CD4-positive, alpha-beta T cell treated with Interleukin-17A for 4 hours (primary cell): Measurements from ENCODE around the gene NDUFB11.

ENCODE experiments used
- DNase-seq: peaks from one replicate; pipeline ENCODE4 v3.0.0-alpha.2; 2020; ENCODE audit warnings: mixed read lengths

Gene NDUFB11

DNA sequence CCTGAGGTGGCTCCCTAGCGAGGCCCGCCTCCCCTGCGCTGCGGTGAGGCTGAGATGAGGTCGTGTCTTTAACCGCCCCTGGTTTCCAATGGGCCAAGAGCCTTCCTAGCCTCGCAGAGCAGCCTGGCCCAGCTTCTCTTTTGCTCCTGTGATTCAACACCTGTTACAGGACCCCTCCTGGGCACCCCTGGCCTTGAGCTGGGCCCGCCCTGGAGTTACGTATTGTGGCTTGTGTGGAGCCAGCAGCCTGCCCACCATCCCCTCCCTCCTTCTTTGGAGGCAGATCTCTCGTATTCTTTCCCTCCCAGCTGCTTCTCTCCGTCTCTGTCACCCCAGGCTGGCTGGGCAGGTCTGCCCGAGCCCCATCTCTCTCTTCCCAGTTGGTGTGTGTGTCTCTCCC, 29.9 kb upstream of the NDUFB11 start:
- no peak for DNase-seq

DNA sequence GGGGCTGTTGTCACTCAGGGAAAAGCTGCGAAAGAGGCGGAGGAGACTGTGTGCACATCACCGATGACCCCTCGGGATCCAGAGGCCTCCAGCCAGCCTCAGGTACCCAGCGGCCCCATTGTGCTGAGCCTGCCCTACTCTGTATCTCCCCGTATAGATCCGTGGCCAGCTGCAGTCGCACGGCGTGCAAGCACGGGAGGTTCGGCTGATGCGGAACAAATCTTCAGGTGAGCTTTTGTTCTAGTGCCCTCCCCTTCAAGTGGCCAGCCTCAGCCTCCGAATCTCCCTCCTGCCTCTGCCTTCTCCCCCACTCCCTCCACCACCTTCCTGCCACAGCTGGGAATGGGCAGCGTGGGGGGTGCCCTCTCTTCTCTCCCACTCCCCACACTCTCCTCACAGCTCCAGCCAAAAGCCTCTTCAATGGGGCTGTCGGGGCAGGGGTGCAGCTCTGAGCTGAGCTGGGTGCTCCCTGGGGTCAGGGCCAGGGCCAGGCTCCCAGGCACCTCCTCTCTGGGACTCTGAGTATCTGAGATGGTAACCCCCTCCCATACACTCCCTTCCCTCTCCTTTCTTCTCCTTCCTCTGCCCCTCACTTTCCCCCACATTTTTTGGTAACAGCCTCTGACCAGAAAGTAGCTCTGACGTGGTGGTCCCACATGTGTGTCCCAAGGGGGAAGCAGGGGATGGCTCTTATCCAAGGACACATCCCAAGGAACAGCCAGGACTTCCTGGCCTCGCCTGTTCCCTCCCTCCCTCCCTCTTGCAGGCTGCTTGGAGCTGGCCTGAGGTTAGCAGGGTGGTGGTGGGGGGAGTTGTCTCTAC, 28.7 kb upstream of the NDUFB11 start:
- no peak for DNase-seq

DNA sequence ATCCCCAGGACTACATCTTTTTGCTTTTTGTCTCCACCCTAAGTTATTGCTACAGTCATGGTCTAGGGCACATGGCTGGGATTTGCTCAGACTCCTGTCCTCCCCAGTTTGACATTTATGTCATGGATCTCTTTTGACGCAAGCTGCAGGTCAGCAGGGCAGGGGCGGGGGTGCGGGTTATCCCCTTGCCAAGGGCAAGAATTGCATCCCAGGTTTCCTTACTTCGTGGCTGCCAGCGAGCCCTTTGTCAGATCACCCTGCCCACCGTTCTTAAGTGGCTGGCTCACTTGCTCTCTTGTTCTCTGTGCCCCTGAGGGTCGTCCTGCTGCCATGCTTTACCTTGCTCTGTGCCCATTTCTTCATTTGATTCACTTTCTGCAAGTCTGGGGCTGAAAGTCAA, 28.0 kb upstream of the NDUFB11 start:
- DNase-seq = no peak

DNA sequence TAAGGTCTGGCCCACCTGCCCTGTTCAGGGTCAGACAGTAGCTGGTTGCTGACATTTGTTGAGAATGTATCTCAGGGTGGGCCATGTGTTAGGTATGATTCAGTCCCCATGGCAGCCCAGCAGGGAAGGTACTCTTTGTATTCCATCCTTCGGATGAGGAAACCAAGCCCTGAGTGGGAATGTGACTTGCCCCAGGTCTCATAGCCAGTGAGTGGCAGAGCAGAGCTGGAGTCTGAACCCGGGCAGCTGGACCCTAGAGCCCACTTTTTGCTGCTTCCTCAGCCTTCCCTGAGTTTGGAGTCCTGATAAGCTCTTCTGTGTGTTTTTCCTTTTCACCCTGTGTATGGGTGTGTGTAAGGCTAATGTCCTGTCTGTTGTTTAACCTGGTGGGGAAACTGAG, 27.5 kb upstream of the NDUFB11 start:
- DNase-seq = no peak

DNA sequence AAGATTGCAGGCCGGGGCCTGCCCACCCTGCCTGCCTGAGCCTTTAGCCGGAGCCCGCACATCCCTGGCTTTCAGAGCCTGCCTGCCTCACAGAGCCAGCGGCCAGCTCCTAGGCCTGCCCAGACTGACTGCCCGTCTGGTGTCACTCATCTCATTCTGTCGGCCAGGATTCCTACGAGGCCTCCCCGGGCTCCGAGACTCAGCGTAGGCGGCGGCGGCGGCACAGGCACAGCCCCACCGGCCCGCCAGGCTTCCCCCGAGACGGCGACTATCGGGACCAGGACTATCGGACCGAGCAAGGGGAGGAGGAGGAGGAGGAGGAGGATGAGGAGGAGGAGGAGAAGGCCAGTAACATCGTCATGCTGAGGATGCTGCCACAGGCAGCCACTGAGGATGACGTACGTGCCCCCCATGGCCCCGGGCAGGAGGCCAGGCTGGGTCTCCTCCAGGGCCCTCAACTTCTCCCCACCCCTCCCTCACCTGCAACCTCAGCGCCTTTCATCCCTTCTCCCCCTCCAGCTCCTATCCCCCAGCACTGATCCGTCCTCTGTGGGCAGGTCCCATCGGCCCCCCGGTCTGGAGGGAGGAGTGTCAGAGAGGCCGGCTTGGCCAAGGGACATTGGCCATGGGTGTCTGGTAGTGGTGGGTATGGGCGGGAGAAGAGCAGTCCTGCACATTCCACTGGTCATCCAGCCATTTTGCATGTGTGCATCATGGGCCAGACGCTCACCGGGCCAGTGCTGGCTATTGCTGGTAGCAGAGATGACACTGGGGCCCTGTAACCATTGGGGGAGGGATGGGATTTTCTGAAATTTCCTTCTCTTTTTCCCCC, 26.6 kb upstream of the NDUFB11 start:
- DNase-seq = no peak

DNA sequence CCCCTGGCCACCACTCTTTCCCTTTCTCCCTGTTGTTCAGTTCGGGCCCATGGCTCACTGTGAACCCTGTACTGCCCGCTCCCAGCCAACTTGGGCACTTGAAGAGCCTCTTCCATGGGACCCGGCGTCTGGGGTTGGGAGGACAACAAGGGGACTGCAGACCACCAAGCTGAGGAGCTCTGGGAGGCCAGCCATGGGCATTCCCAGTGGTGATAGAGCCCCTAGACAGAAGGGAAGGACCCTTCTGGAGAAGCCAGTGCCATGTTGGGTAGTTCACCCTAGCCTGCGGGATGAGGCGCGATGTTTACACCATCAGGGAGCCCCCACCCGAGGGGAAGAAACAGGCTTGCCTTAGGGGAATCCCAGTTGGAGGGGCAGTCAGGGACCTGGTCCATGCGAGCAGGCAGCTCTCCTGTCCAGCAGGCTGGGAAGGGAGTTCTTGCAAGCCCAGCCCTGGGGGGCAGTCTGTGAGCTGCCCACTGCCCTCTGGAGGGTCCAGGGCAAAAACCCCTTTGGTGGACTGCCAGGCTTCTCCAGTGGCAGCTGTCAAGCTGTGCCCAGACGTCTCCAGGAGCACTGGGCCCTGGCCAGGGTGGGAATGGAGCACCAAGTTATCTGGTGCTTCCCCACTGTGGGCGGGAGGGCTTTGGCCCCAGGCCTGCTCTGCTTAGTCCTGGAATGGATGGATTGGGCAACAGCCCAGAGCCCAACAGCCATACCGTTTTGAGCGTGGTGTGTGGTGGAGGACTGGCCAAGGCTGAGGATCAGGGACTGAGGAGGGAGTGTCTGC, 25.4 kb upstream of the NDUFB11 start:
- no peak for DNase-seq

DNA sequence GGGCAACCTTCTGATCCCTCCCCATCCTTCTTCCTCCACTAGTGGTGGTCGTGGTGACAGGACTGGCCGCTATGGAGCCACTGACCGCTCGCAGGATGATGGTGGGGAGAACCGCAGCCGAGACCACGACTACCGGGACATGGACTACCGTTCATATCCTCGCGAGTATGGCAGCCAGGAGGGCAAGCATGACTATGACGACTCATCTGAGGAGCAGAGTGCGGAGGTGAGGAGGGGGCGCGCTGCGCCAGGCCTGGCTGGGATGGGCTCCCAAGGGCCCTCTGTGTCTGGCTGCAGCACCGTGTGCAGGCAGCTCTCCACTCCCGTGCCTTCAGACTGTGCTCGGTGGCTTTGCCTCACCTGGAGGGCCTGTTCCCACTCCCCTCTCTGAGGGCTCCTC, 24.8 kb upstream of the NDUFB11 start:
- DNase-seq = no peak

DNA sequence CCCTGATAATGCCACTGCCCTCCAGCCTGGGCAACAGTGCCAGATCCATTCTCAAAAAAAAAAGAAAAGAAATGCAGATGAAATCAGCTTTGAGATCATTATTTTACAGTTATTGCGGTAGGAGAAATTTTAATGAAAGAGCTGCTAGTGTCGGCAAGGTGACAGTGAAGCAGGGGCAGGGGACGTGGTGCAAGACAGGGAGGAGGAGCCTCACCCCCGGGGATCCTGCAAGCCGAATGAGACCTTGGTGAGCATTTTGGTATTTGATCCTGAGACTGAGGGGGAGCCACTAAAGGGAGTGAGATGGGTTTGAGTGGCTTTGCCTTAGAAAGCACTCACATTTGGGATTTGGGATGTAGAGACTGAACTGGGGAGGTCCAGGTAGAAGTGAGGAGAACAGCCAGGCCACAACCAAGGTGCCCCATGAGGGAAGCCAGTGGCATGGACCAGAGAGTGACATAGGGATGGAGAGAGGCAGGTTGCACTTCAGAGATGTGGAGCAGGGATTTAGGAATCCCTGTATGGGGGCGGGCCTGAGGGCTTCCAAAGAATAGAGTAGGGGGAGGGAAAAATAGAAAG, 24.1 kb upstream of the NDUFB11 start:
- DNase-seq = no peak

DNA sequence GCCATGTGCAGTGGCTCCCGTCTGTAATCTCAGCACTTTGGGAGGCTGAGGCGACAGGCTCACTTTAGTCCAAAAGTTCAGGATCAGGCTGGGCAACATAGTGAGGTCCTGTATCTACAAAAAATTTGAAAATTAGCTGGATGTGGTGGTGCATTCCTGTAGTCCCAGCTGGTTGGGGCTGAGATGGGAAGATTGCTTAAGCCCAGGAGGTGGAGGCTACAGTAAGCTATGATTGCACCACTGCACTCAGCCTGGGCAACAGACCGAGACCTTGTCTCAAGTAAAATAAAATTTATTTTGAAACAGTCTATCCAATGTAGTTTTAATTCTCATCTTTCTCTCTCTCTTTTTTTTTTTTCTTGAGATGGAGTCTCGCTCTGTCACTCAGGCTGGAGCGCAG, 21.6 kb upstream of the NDUFB11 start:
- no peak for DNase-seq

DNA sequence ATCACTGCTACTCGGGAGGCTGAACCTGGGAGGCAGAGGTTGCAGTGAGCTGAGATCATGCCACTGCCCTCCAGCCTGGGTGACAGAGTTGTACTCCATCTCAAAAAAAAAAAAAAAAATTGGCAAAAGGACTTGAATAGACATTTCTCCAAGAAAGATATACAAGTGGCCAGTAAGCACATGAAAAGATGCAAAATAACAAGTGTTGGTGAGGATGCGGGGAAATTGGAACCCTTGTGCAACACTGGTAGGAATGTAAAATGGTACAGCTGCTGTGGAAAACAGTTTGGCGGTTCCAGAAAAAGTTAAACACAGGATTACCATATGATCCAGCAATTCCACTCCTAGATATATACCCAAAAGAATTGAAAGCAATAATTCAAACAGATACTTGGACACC, 19.9 kb upstream of the NDUFB11 start:
- no peak for DNase-seq

DNA sequence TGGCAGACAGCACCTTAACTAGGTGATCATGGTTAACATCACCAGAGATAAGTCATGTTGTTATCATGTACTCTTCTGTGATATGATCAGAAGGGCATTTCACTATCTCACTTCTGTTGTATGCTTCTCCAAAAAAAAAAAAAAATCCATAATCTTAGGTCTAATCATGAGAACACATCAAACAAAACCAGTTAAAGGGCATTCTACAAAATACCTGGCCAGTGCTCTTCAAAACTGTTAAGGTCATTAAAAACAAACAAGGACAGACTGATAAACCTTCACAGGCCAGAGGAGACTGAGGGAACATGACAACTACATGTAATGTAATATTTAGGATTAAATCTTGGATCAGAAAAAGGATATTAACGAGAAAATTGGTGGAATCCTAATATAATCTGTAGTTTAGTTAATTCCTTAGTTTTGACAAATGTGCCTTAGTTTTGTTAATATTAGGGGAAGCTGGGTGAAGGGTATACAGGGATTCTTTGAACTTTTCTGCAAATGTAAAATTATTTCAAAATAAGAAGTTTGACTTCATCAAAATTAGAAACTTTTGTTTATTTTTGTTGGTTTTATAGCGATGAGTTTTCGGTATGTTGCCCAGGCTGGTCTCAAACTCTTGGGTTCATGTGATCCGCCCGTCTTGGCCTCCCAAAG, 18.6 kb upstream of the NDUFB11 start:
- no peak for DNase-seq

DNA sequence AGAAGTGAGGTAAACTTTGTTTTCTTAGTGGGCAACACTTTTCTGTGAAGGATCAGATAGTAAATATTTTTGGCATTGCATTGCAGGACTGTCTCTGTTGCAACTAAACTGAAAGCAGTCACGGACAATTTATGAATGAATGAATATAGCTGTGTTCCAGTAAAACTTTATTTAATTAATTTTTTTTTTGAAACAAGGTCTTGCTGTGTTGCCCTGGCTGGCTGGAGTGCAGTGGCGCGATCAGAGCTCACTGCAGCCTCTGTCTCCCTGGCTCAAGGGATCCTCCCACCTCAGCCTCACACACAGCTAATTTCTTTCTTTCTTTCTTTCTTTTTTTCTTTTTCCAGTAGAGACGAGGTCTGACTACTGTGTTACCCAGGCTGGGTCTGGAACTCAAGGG, 16.3 kb upstream of the NDUFB11 start:
- no peak for DNase-seq

DNA sequence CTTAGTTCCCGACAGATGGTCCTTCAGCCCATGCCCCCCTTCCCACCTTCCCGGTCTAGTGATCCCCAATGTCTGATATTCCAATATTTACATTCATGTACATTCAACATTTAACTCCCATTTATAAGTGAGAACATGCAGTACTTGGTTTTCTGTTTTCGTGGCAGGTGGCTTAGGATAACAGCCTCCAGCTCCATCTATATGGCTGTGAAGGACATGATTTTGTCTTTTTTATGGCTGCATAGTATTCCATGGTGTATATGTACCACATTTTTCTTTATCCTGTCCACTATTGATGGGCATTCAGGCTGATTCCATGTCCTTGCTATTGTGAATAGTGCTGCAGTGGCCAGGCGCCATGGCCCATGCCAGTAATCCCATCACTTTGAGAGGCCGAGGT, 14.3 kb upstream of the NDUFB11 start:
- DNase-seq = no peak

DNA sequence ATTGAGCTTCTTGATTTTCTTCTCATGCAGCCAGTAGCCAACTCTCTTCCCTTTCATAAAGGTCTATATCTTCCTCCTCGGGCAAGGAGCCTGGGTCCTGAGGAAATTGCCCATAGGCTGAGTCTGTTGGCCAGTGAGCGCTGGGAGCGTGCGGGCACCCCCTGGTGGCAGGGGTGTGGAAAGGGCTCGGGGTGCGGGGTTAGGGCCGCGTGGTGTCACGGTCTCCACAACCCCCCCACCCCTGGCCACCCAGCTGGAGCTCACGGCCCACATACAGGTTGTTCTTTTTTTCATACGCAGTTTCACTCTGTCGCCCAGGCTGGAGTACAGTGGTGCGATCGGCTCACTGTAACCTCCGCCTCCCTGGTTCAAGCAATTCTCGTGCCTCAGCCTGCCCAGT, 13.6 kb upstream of the NDUFB11 start:
- DNase-seq = no peak

DNA sequence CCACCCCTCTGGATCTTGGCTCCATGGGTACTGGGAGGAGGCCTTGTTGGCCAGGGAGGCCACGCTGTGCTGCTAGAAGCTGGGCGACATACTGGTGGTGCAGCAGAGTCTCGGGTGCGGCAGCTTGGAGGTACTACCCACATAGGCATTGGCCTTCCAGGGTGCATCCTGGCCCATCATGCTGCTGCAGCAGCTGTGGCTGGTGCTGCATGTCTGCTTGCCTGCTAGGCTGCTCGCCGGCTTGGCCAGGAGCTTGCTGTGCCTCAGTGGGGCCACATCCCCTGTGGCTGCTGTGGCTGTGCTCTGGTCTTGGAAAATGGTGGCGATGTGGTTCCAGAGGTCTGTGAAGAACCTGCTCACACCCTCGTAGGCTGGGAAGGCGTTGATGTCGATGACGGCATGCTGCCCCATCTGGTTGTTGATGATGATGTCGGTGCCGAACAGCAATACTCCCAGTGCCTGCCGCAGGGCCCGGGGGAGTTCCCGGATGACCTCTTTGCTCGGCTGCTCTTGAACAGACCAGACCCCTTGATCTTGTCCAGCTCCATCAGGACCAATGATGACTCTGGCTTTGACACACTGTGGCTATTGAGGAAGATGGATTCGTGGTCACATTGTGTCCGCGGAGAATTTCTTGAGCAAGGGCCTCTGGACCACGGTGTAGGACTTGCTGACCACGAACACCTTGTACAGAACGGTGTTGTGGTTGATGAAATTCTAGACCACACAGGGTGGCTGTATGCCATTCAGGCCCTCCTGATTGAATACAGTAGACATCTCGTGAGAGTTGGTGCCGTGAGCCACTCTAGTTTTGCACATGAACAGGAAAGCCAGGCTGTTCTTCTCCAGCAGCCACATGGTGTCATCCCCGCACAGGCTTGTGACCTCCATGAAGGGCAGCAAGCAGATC, 12.4 kb upstream of the NDUFB11 start:
- no peak for DNase-seq

DNA sequence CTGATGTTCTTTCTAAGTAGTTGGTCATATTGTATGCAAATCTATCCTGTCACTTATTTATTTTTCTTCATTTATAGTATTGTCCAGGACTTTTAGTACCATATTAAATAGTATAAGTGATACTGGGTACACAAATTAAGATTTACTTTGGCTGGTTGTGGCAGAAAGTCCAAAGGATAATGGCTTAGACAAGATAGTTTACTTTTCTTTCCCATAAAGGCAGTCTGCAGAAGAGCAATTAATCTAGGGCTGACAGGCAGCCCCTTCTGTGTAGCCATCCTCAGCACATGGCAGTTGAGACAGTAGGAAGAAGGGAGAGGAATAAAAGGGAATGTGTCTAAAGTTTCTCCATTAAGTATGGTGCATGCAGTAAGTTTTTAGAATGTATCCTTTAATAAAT, 6.9 kb upstream of the NDUFB11 start:
- no peak for DNase-seq

DNA sequence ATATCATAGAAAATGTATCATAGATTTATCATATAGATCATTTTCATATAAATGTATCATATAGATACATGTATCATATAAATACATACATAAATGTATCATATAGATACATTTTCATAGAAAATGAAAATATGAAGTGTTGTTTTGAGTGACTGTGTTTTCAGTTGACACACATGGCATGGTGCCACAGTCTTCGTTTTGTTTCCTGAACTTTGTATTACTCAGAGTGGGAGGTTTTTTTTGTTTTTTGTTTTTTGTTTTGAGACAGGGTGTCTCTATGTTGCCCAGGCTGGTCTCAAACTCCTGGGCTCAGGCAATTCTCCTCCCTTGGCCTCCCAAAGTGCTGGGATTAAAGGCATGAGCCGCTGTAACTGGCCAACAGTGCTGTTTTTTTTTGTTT, 4.4 kb upstream of the NDUFB11 start:
- no peak for DNase-seq

DNA sequence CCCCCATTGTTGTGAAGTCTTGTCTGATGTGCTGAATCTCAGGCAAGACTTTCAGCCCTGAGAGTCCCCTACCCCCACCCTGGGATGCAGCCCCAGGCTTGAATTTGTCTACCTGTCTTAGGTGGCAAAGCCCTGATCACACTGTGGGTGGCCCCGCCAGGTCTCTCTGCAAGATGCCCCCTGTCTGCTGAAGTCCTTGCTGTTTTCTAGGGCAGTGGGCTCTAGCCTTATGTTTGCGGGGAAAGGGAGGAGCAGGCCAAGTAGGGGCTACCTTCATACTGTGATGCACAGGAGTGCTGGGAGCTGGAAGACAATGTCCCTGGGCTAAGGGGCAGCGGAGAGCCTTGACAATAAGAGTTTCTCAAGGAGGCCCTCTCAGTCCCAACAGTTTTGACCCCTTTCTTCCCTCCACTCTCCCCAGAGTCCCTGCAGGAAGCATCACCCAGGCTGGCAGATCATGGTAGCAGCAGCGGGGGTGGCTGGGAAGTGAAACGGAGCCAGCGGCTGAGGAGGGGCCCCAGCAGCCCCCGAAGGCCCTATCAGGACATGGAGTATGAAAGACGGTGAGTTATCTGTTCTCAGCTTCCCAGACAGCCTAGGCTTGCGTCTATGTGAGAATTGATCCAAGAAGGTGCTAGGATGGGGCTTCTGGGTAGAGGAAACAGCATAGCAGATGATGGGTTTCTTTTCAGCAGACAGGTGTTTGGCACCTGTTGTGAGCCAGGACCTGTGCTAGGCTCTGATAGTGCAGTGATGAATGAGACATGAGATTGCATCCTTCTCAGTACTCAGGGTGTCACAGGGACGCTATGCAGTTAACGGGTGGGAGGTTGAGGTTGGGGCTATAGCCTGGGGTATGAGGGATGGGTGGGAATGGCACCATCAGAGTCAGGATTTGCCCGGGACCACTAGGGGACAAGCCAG, 2.7 kb upstream of the NDUFB11 start:
- no peak for DNase-seq

DNA sequence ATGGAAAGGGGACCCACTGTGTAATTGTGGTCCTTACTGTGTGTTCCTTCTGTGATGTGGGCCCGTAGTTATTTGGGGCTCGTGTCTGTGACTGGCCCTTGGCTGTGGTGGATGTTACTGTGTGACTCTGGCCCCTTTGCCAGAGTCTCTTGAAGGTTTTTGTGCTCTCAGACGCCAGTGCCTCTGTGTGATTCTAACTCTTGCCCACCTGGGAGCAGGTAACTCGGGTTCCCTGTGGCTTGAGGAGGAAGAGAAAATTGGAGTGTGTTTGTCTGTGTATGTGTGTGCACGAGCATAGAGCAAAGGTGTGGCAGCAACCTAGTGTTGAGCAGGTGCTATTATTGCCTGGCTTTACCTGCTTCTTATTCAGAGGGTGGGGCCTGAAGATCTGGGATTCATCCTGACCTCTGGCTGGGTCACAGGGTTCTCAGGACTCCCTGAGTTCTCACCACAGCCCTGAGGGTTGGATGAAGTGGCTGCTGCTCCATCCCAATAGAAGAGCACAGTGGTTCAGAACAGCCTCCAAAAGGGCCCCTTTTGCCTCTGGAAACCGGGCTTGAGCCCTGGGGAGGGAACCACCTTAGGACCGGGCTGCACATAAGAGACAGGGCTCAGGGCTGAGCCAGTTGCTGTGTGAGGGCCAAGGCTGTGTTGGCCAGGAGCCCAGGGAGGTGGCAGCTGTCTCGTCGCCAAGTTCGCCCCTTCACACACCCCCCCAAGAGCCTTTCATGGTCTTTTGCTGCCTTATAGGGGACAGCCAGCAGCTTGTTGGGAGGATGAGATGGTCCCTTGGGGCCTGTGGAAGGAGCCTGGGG, 1.8 kb upstream of the NDUFB11 start:
- no peak for DNase-seq
